Activated CD8-positive, alpha-beta memory T cell treated with anti-CD3 and anti-CD28 coated beads for 24 hours (primary cell): ENCODE measurements around the gene PRRC2B.

ENCODE experiments used
- DNase-seq: peaks from one replicate; pipeline ENCODE4 v3.0.0-alpha.2; 2020

PRRC2B gene

GRCh38 chr9:131410044-131410491 is 16.2 kb downstream of the PRRC2B start:
- no peak for DNase-seq

GRCh38 chr9:131411719-131412681 is 18.1 kb downstream of the PRRC2B start:
- no peak for DNase-seq

GRCh38 chr9:131416509-131416908 is 22.6 kb downstream of the PRRC2B start:
- DNase-seq = no peak

GRCh38 chr9:131417264-131418142 is 23.6 kb downstream of the PRRC2B start:
- DNase-seq = no peak

GRCh38 chr9:131418143-131419025 is 24.5 kb downstream of the PRRC2B start:
- DNase-seq = no peak

GRCh38 chr9:131419026-131419614 is 25.2 kb downstream of the PRRC2B start:
- DNase-seq = no peak

- DNase-seq = no peak
Observed at GRCh38 chr9:131419716-131420115, 25.8 kb downstream of the PRRC2B start.

- no peak for DNase-seq
Observed at GRCh38 chr9:131420980-131421624, 27.2 kb downstream of the PRRC2B start.

- no peak for DNase-seq
Observed at GRCh38 chr9:131421691-131422090, 27.8 kb downstream of the PRRC2B start.

GRCh38 chr9:131422241-131422792 is 28.4 kb downstream of the PRRC2B start:
- DNase-seq = no peak

- DNase-seq = no peak
Observed at GRCh38 chr9:131423171-131423581, 29.3 kb downstream of the PRRC2B start.

GRCh38 chr9:131426545-131426944 is 32.7 kb downstream of the PRRC2B start:
- no peak for DNase-seq

- DNase-seq = no peak
Observed at GRCh38 chr9:131429121-131430012, 35.5 kb downstream of the PRRC2B start.

- DNase-seq = no peak
Observed at GRCh38 chr9:131432050-131432449, 38.2 kb downstream of the PRRC2B start.

- no peak for DNase-seq
Observed at GRCh38 chr9:131432597-131433301, 38.9 kb downstream of the PRRC2B start.

GRCh38 chr9:131433302-131433854 is 39.5 kb downstream of the PRRC2B start:
- no peak for DNase-seq

GRCh38 chr9:131434673-131435072 is 40.8 kb downstream of the PRRC2B start:
- DNase-seq = no peak

GRCh38 chr9:131436376-131436775 is 42.5 kb downstream of the PRRC2B start:
- DNase-seq = no peak

- DNase-seq = no peak
Observed at GRCh38 chr9:131436865-131437271, 43.0 kb downstream of the PRRC2B start.
